Suprapubic skin (tissue), 4 donors: ENCODE data around the gene CD9. TPM values are rescaled to one million over a fixed set of nuclear protein-coding genes. Genes with fewer than 3 reads are reported as not detected.

Source experiments
- DNase-seq, 2 donors: peaks; one replicate each; pipeline ENCODE4 v3.0.0-alpha.2; 2019; ENCODE audit warnings: low spot score in 2 of 2
- H3K27ac ChIP-seq: fragments of 200-600 bp; sonication (generic); one replicate; pipeline ENCODE4 v1.5.1; 2019
- H3K27me3 ChIP-seq: fragments of 200-600 bp; sonication (generic); one replicate; pipeline ENCODE4 v1.5.1; 2019
- H3K36me3 ChIP-seq: fragments of 200-600 bp; sonication (generic); one replicate; pipeline ENCODE4 v1.5.1; 2019
- H3K4me1 ChIP-seq: fragments of 200-600 bp; sonication (generic); one replicate; pipeline ENCODE4 v1.5.1; 2019
- H3K4me3 ChIP-seq: fragments of 200-600 bp; sonication (generic); one replicate; pipeline ENCODE4 v1.5.1; 2019; ENCODE audit warnings: mild to moderate bottlenecking
- H3K9me3 ChIP-seq: fragments of 200-600 bp; sonication (generic); one replicate; pipeline ENCODE4 v1.5.1; 2019
- EP300 ChIP-seq: sonication (generic); formaldehyde crosslinking; IDR thresholded peaks from one replicate; pipeline ENCODE4 v1.6.1; 2017; ENCODE audit warnings: antibody characterized with exemption
- POLR2A ChIP-seq, 2 donors: fragments of 450-650 bp; IDR thresholded peaks; one replicate each; pipeline ENCODE4 v1.6.1; 2017; ENCODE audit warnings: antibody characterized with exemption in 2 of 2, mild to moderate bottlenecking in 2 of 2, moderate library complexity in 2 of 2
- POLR2AphosphoS5 ChIP-seq, 3 donors: sonication (generic); formaldehyde crosslinking; IDR thresholded peaks; one replicate each; pipeline ENCODE4 v1.6.1; 2017; ENCODE audit warnings: antibody characterized with exemption in 3 of 3
- WGBS: methylation state at CpG from one replicate; pipeline ENCODE4 v1.1.5; 2018; 5-methylcytosine and 5-hydroxymethylcytosine counted together
- total RNA-seq, 4 donors: library from RNA; depleted of rRNA; stranded (reverse); fragments of >200 nt; gene quantifications; one replicate each; pipeline ENCODE4 v1.1.0, GENCODE V29; 2016
- TF ChIP-seq, protein P1 (sequence below), 2 donors: fragments of 200-600 bp in 1 of 2; fragments of 450-650 bp in 1 of 2; sonication (generic) in 1 of 2; IDR thresholded peaks; one replicate each; pipeline ENCODE4 v1.5.1; 2016 to 2019; ENCODE audit warnings: antibody characterized with exemption in 2 of 2, mild to moderate bottlenecking in 1 of 2, moderate library complexity in 1 of 2

CD9 gene
- total RNA-seq, 4 donors from 2014 or later: 420 to 548 (median 475) TPM

DNA sequence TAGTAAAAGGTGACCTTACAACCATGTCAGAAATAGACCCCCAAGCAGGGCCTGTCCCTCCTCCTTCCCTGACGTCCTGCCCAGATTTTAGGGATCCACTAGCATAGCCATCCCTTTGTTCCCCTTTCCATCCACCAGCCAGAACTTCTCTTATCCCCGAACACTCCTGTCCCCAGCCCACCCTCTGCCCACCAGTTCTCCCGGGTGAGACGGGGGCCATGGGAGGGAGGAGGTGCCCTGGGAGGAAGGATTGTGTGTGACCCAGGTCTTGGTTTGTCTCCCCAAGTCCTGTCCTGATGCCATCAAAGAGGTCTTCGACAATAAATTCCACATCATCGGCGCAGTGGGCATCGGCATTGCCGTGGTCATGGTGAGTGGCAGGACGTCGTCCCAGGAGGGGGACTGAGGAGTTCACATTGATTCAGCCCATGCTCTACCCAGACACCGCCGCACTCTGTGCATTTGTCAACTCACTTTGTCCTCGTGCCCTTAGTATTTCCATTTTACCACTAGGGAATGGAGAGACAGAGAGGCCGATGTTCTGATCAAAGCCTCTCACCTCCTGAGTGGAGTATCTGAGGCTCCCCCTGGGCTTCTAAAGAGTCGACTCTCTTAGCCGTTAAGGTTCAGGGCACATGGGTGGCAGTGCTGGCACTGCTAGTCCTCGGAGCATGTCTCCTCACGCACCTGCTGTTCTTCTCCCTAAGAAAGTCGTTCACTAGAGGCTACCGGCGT, 35.9 kb downstream of the CD9 start:
- 86% methylated on average over 21 of the region's 22 CpGs for WGBS
- H3K27me3 ChIP-seq: no peaks in the 10 kb centered on the region
- no peak overlapping the region for H3K27ac ChIP-seq
- TF ChIP-seq POLR2AphosphoS5 (IDR thresholded peaks at IDR 0.05) (no peak), EP300 (no peak), POLR2A (IDR thresholded peaks at IDR 0.05) (no peak)
- TF ChIP-seq, protein P1, sequence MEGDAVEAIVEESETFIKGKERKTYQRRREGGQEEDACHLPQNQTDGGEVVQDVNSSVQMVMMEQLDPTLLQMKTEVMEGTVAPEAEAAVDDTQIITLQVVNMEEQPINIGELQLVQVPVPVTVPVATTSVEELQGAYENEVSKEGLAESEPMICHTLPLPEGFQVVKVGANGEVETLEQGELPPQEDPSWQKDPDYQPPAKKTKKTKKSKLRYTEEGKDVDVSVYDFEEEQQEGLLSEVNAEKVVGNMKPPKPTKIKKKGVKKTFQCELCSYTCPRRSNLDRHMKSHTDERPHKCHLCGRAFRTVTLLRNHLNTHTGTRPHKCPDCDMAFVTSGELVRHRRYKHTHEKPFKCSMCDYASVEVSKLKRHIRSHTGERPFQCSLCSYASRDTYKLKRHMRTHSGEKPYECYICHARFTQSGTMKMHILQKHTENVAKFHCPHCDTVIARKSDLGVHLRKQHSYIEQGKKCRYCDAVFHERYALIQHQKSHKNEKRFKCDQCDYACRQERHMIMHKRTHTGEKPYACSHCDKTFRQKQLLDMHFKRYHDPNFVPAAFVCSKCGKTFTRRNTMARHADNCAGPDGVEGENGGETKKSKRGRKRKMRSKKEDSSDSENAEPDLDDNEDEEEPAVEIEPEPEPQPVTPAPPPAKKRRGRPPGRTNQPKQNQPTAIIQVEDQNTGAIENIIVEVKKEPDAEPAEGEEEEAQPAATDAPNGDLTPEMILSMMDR (IDR thresholded peaks at IDR 0.05): no peak
- H3K4me3 ChIP-seq: no peak overlapping the region
- peaks cover 44% of the 10 kb centered on the region for H3K4me1 ChIP-seq
- no peak for DNase-seq
- no peaks in the 10 kb centered on the region for H3K9me3 ChIP-seq
- H3K36me3 ChIP-seq: peaks cover 55% of the 10 kb centered on the region

DNA sequence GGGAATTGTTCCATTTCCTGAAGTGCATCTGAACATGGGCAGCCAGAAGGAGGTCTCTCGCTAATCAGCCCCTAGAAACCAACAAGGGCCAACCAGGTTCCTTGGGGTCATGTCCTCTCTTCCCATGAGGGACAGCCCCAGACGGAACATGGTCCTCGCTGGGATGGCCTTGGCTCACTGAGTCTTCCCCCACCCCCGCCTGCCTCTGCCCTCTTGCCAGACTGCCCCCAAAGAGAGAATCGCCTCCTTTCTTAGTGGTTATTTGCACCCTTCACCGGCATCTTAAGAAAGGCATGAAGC, 36.4 kb downstream of the CD9 start:
- TF ChIP-seq POLR2A (IDR thresholded peaks at IDR 0.05) (no peak), EP300 (no peak), POLR2AphosphoS5 (IDR thresholded peaks at IDR 0.05) (no peak)
- TF ChIP-seq, protein P1 (IDR thresholded peaks at IDR 0.05): no peak
- DNase-seq: no peak
- Histone ChIP-seq H3K4me3 (no peak overlapping the region), H3K36me3 (peaks cover 55% of the 10 kb centered on the region), H3K9me3 (no peaks in the 10 kb centered on the region), H3K4me1 (peaks cover 44% of the 10 kb centered on the region), H3K27ac (no peak overlapping the region), H3K27me3 (no peaks in the 10 kb centered on the region)
- 93% methylated on average over 6 of the region's 6 CpGs for WGBS

DNA sequence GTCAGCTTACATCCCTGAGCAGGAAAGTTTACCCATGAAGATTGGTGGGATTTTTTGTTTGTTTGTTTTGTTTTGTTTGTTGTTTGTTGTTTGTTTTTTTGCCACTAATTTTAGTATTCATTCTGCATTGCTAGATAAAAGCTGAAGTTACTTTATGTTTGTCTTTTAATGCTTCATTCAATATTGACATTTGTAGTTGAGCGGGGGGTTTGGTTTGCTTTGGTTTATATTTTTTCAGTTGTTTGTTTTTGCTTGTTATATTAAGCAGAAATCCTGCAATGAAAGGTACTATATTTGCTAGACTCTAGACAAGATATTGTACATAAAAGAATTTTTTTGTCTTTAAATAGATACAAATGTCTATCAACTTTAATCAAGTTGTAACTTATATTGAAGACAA, 37.6 kb downstream of the CD9 start:
- WGBS: 94% methylated on average over 1 of the region's 1 CpG
- H3K27me3 ChIP-seq: no peaks in the 10 kb centered on the region
- no peak overlapping the region for H3K27ac ChIP-seq
- H3K4me3 ChIP-seq: no peak overlapping the region
- no peak for DNase-seq
- H3K9me3 ChIP-seq: no peaks in the 10 kb centered on the region
- TF ChIP-seq, protein P1 (IDR thresholded peaks at IDR 0.05): no peak
- TF ChIP-seq EP300 (no peak), POLR2A (IDR thresholded peaks at IDR 0.05) (no peak), POLR2AphosphoS5 (IDR thresholded peaks at IDR 0.05) (no peak)
- peaks cover 33% of the 10 kb centered on the region for H3K4me1 ChIP-seq
- peaks cover 55% of the 10 kb centered on the region for H3K36me3 ChIP-seq

DNA sequence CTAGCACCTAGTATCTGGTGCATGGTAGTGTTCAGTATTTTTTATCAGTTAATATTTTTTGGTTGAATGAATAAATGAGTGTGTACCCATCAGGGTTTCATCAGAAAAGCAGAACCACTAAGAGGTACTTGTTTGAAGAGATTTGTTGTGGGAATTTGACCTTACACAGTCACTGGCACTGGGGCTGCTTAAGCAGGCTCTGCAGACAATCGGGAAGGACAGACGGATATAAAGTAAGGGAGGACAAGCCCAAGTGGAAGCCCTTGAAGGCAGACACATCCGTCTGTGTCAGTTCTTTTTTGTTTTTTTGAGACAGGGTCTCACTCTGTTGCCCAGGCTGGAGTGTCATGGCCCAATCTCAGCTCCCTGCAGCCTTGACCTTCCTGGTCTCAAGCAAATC, 38.7 kb downstream of the CD9 start:
- peaks cover 23% of the 10 kb centered on the region for H3K4me1 ChIP-seq
- H3K27me3 ChIP-seq: no peaks in the 10 kb centered on the region
- WGBS: 86% methylated on average over 3 of the region's 3 CpGs
- DNase-seq: no peak
- H3K9me3 ChIP-seq: no peaks in the 10 kb centered on the region
- H3K4me3 ChIP-seq: no peak overlapping the region
- no peak overlapping the region for H3K27ac ChIP-seq
- H3K36me3 ChIP-seq: peaks cover 52% of the 10 kb centered on the region
- TF ChIP-seq POLR2AphosphoS5 (IDR thresholded peaks at IDR 0.05): no peak
- TF ChIP-seq, protein P1 (IDR thresholded peaks at IDR 0.05): no peak
- no peak for TF ChIP-seq EP300
- no peak for TF ChIP-seq POLR2A (IDR thresholded peaks at IDR 0.05)

DNA sequence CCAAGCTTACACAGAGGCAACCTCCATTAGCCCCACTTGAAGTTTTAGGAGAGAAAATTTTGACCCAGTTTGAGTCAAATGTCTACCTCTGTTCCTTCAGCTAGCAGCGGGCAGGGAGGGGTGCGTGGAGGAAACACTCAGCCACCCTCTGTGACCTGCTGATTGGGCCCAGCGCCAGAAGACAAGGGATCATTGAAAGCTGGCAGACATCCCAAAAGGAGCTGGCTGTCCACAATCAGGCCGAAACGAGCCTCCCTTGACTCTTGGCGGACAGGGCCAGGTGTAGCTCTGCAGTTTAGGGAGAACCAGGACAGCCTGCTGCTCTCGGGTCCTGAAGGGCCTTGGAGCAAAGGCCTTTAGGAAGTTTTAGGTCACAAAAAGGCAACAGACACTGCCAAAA, 41.3 kb downstream of the CD9 start:
- H3K4me1 ChIP-seq: peaks cover 7% of the 10 kb centered on the region
- DNase-seq: no peak
- TF ChIP-seq, protein P1 (IDR thresholded peaks at IDR 0.05): no peak
- TF ChIP-seq EP300 (no peak), POLR2A (IDR thresholded peaks at IDR 0.05) (no peak), POLR2AphosphoS5 (IDR thresholded peaks at IDR 0.05) (no peak)
- WGBS: 53% methylated on average over 7 of the region's 7 CpGs
- no peaks in the 10 kb centered on the region for H3K9me3 ChIP-seq
- no peak overlapping the region for H3K27ac ChIP-seq
- H3K4me3 ChIP-seq: no peak overlapping the region
- no peaks in the 10 kb centered on the region for H3K27me3 ChIP-seq
- H3K36me3 ChIP-seq: peaks cover 34% of the 10 kb centered on the region
